ENCODE results near the gene FAM72C.
"Not testable (repeated sequence)": the region's sequence is repeated elsewhere in the genome, so short reads cannot be mapped to it uniquely, and the experiment has no call there.

DNA sequence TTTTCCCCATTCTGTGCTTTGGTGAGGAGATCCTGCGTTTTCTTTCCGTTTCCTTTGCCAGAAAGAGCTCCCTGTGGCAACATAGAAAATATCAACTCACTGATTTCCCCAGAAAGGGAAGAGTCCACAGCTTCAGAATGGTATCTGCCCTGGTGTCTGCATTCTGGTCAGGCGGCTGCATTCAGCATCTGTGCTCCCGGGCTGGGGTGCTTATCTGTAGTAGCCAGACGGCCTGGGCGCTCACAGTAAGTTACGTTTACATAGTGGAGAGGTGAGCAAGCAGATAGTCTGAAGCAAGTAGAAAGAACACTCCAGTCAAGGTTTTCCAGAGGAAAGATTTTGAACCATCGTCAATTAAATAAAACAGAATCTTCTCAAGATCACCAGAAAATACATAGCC, 29.3 kb upstream of the FAM72C start:
- not testable (repeated sequence) for TF ChIP-seq REST (tag by site-specific recombination; IDR thresholded peaks at IDR 0.05); MZF1 (tag by site-specific recombination; IDR thresholded peaks at IDR 0.05; ENCODE audit: borderline replicate concordance)
- TF ChIP-seq, protein P1, sequence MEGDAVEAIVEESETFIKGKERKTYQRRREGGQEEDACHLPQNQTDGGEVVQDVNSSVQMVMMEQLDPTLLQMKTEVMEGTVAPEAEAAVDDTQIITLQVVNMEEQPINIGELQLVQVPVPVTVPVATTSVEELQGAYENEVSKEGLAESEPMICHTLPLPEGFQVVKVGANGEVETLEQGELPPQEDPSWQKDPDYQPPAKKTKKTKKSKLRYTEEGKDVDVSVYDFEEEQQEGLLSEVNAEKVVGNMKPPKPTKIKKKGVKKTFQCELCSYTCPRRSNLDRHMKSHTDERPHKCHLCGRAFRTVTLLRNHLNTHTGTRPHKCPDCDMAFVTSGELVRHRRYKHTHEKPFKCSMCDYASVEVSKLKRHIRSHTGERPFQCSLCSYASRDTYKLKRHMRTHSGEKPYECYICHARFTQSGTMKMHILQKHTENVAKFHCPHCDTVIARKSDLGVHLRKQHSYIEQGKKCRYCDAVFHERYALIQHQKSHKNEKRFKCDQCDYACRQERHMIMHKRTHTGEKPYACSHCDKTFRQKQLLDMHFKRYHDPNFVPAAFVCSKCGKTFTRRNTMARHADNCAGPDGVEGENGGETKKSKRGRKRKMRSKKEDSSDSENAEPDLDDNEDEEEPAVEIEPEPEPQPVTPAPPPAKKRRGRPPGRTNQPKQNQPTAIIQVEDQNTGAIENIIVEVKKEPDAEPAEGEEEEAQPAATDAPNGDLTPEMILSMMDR (tag by site-specific recombination; IDR thresholded peaks at IDR 0.05): not testable (repeated sequence)
- TF ChIP-seq, protein P2, sequence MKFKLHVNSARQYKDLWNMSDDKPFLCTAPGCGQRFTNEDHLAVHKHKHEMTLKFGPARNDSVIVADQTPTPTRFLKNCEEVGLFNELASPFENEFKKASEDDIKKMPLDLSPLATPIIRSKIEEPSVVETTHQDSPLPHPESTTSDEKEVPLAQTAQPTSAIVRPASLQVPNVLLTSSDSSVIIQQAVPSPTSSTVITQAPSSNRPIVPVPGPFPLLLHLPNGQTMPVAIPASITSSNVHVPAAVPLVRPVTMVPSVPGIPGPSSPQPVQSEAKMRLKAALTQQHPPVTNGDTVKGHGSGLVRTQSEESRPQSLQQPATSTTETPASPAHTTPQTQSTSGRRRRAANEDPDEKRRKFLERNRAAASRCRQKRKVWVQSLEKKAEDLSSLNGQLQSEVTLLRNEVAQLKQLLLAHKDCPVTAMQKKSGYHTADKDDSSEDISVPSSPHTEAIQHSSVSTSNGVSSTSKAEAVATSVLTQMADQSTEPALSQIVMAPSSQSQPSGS (tag by site-specific recombination; IDR thresholded peaks at IDR 0.05; ENCODE audit: low read depth): not testable (repeated sequence)
